HG03520 (cell line): ENCODE measurements around the gene PANK1.

Source experiments
- ATAC-seq: cut with Tn5 transposase; IDR thresholded peaks from one replicate; pipeline ENCODE4 v1.9.1; 2021; ENCODE audit warnings: mild to moderate bottlenecking, moderate library complexity; ENCODE audit not compliant: unreplicated experiment

Gene PANK1

GRCh38 chr10:89540420-89540949 lies 104.6 kb downstream of the PANK1 start:
- no peak for ATAC-seq

GRCh38 chr10:89537364-89537763 lies 107.7 kb downstream of the PANK1 start:
- no peak for ATAC-seq

DNA sequence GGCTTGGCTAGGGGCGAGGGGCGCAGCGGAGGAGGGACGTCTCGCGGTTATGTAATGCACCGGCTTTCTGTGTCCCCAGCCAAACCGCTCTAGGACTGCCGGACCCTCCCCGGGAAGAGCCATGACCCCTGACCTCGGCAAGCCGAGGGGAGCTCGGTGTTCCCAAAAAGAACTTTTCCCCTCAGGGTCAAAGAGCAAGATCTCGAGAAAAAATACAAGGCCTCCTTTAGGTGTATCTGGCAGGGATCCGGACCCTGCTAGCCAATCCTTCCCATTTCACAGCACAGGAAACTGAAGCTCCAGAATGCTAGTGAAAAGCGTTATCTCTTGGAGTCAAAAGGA lies 109.1 kb downstream of the PANK1 start:
- ATAC-seq: no peak

DNA sequence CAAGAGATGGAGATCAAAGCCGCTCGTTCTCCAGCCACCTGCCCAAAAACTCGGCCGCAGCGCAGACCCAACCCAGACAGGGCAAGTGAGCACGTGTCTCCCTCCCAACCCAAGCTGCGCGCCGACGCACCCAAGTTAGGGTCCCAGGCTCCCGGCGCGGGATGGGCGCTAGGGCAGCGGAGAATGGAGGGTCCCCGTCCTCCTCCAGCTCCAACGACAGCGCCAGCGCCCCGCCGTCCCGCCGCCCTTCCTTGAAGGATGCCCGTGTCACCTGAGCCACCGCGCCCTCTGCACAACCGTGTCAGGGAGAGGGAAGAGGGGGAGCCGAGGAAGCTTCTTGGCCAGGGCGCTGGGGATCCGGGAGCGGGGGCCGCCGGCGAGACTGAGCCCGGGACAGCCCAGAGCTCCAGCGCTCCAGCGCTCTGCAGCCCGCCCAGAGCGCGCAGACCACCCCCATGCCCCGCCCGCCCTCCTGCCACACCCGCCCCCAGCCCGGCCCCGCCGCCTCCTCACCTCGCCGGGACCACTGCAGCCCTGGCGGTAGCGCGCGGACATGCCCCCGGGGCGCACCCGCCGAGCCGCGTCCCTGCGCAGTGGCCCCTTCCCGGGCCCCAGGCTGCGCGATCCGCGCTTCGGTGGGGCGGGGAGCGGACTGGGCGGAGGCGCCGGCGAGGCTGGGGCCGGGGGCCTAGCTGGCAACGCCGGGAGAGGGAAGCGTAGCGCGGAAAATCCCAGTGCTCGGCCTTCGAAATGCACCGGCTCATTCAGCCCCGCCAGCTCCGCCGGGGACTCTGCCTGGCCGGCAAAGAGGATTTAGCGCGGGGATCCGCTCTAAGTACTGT lies 109.7 kb downstream of the PANK1 start, which contains the start of gene SLC16A12:
TSS of gene SLC16A12 (minus strand) at position 424 of the 842 bp plus-strand sequence. CDS start 73,016 bp downstream, outside the sequence.
- no peak for ATAC-seq

DNA sequence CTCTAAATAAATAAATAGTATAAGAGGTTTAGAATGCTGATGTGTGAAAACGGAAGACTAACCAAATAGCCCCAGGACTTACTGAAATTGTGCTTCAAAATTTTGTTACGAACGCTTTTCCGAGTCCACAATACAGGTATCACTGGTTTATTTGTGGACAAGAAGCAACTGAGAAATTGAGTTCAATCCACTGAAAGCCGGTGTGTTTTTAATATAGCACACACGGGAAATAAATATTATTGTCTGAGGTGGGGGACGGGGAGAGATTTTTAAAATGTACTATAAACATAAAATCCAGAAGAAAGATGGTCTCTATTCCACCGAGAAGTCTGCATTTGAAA lies 110.2 kb downstream of the PANK1 start:
- ATAC-seq: no peak
